ENCODE data around the gene PRRC2C.

Gene PRRC2C

DNA sequence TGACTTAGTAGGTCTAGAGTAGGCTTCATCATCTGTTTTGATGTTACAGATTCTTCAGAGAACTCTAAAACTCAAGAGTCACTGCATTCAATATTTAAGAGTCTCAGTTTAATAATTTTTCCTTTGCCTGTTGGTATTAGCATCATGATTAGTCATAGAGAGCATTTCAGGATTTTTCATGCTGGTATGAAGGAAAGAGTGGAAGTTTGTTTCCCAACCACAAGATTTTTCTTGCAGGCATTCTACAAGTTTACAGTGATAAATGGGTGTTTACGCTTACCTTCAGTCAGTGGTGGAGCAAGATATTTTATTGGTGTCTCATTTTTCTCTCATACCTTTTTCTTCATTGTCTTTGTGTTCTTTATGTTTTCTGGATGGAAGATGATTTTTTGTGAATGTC, 78.3 kb downstream of the PRRC2C start:
- DNase-seq (ENCODE audit: extremely low read depth, low read depth): no peak
- TF ChIP-seq, protein P1, sequence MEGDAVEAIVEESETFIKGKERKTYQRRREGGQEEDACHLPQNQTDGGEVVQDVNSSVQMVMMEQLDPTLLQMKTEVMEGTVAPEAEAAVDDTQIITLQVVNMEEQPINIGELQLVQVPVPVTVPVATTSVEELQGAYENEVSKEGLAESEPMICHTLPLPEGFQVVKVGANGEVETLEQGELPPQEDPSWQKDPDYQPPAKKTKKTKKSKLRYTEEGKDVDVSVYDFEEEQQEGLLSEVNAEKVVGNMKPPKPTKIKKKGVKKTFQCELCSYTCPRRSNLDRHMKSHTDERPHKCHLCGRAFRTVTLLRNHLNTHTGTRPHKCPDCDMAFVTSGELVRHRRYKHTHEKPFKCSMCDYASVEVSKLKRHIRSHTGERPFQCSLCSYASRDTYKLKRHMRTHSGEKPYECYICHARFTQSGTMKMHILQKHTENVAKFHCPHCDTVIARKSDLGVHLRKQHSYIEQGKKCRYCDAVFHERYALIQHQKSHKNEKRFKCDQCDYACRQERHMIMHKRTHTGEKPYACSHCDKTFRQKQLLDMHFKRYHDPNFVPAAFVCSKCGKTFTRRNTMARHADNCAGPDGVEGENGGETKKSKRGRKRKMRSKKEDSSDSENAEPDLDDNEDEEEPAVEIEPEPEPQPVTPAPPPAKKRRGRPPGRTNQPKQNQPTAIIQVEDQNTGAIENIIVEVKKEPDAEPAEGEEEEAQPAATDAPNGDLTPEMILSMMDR (IDR thresholded peaks at IDR 0.05; ENCODE audit: low read depth, low read length): no peak

GRCh38 chr1:171566467-171566866, 81.1 kb downstream of the PRRC2C start:
- DNase-seq (ENCODE audit: extremely low read depth, low read depth): no peak
- TF ChIP-seq, protein P1 (IDR thresholded peaks at IDR 0.05; ENCODE audit: low read depth, low read length): no peak

- DNase-seq (ENCODE audit: extremely low read depth, low read depth): no peak
- TF ChIP-seq, protein P1 (IDR thresholded peaks at IDR 0.05; ENCODE audit: low read depth, low read length): no peak
These were observed 85.0 kb downstream of the PRRC2C start for GRCh38 chr1:171570295-171570694.

GRCh38 chr1:171576144-171576543, 90.8 kb downstream of the PRRC2C start:
- TF ChIP-seq, protein P1 (IDR thresholded peaks at IDR 0.05; ENCODE audit: low read depth, low read length): no peak
- no peak for DNase-seq (ENCODE audit: extremely low read depth, low read depth)

GRCh38 chr1:171581226-171581625, 95.9 kb downstream of the PRRC2C start:
- TF ChIP-seq, protein P1 (IDR thresholded peaks at IDR 0.05; ENCODE audit: low read depth, low read length): no peak
- no peak for DNase-seq (ENCODE audit: extremely low read depth, low read depth)

DNA sequence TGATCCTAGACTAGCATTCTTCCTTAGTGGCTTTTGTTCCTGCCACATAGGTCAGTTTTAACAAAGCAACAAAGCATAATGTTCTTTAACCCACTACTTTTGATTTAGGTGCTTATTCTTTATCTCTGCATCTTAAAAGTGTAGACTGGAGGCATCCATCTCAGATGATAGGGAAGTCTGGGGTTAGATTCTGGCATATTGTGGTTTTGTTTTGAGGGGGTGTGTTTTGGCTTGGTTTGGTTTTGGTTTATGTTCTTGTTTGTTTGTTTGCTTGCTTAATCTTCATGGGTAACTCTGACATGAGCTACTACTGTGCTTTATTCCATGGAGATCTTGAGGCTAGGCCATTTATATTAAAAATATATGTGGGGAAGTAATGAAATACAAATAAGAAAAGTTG, 96.4 kb downstream of the PRRC2C start:
- no peak for DNase-seq (ENCODE audit: extremely low read depth, low read depth)
- TF ChIP-seq, protein P1 (IDR thresholded peaks at IDR 0.05; ENCODE audit: low read depth, low read length): no peak

GRCh38 chr1:171582589-171582988, 97.3 kb downstream of the PRRC2C start:
- DNase-seq (ENCODE audit: extremely low read depth, low read depth): no peak

More at GRCh38 chr1:171582589-171582988, 97.3 kb downstream of the PRRC2C start:
- TF ChIP-seq, protein P1 (IDR thresholded peaks at IDR 0.05; ENCODE audit: low read depth, low read length): no peak
